B cell (primary cell): ENCODE measurements around the gene ABCD4. TPM values are rescaled to one million over a fixed set of nuclear protein-coding genes. Genes with fewer than 3 reads are reported as not detected.

ENCODE experiments used
- ATAC-seq: fragments of 200-7000 bp; cut with Tn5 transposase; one replicate; pipeline ENCODE4 v1.10.0; 2021; ENCODE audit warnings: low read depth, mild to moderate bottlenecking, moderate number of reproducible peaks, moderate library complexity
- CTCF ChIA-PET: fragments of 350-600 bp; sonication (Branson Sonifier 250); formaldehyde crosslinking; loops from one replicate; lab custom pipeline; 2021; ENCODE audit warnings: antibody characterized with exemption, inconsistent platforms; lab: Charles Lee
- POLR2A ChIA-PET: fragments of 350-600 bp; sonication (Branson Sonifier 250); formaldehyde crosslinking; loops from one replicate; lab custom pipeline; 2021; ENCODE audit warnings: antibody characterized with exemption; lab: Charles Lee
- DNase-seq: peaks from one replicate; pipeline ENCODE4 v3.0.0; 2013
- H2AFZ ChIP-seq: 2 replicates; pipeline ENCODE4 v1.6.1; 2012; ENCODE audit warnings: mild to moderate bottlenecking, low read depth, low read length; ENCODE audit not compliant: insufficient read depth, poor library complexity, severe bottlenecking
- H3K27ac ChIP-seq, 2 donors: 1 replicate in 1 of 2; 2 replicates in 1 of 2; pipeline ENCODE4 v1.5.1; 2012 to 2013; ENCODE audit warnings: low read length in 2 of 2, mild to moderate bottlenecking in 2 of 2, moderate library complexity in 1 of 2
- H3K27me3 ChIP-seq, 4 experiments: fragments of 200-600 bp in 1 of 4; sonication (generic) in 1 of 4; replicated peaks in 1 of 4; 1 replicate in 2 of 4; 2 replicates in 2 of 4; pipeline versions ENCODE4 v1.6.1 to v1.7.0; 2013 to 2016; ENCODE audit warnings: low read length in 3 of 4, mild to moderate bottlenecking in 2 of 4, mixed read lengths in 1 of 4, moderate library complexity in 1 of 4; ENCODE audit not compliant: insufficient read depth in 4 of 4, control insufficient read depth in 3 of 4; ENCODE audit errors: control extremely low read depth in 1 of 4
- H3K36me3 ChIP-seq, 2 experiments: replicated peaks in 1 of 2; 1 replicate in 1 of 2; 2 replicates in 1 of 2; pipeline versions ENCODE4 v1.6.1 to v1.7.1; 2013; ENCODE audit warnings: low read length in 1 of 2; ENCODE audit not compliant: insufficient read depth in 2 of 2, control insufficient read depth in 1 of 2; ENCODE audit errors: control extremely low read depth in 1 of 2, extremely low read depth in 1 of 2
- H3K4me1 ChIP-seq, 2 donors: fragments of 200-600 bp in 1 of 2; sonication (generic) in 1 of 2; 1 replicate in 1 of 2; 2 replicates in 1 of 2; pipeline versions ENCODE4 v1.5.1 to v1.6.1; 2013 to 2017; ENCODE audit warnings: low read length in 2 of 2; ENCODE audit not compliant: control insufficient read depth in 2 of 2, insufficient read depth in 2 of 2
- H3K4me2 ChIP-seq: replicated peaks from 2 replicates; pipeline ENCODE3; 2012; ENCODE audit warnings: mild to moderate bottlenecking, low read depth, low read length; ENCODE audit not compliant: poor library complexity, severe bottlenecking
- H3K4me3 ChIP-seq, 5 experiments: fragments of 200-600 bp in 1 of 5; sonication (generic) in 1 of 5; 1 replicate in 3 of 5; 2 replicates in 2 of 5; pipeline versions ENCODE4 v1.5.1 to v1.7.0; 2011 to 2016; ENCODE audit warnings: low read length in 4 of 5, mild to moderate bottlenecking in 4 of 5, low read depth in 2 of 5, control low read depth in 1 of 5, moderate library complexity in 1 of 5; ENCODE audit not compliant: insufficient read depth in 1 of 5; ENCODE audit errors: control extremely low read depth in 1 of 5, extremely low read depth in 1 of 5
- H3K79me2 ChIP-seq: fragments of 200-600 bp; sonication (generic); one replicate; pipeline ENCODE4 v1.6.0; 2016; ENCODE audit warnings: low read length; ENCODE audit not compliant: control insufficient read depth, insufficient read depth
- H3K9ac ChIP-seq: fragments of 200-600 bp; sonication (generic); 2 replicates; pipeline ENCODE4 v1.6.1; 2017; ENCODE audit warnings: mild to moderate bottlenecking, low read length, moderate library complexity
- H3K9me3 ChIP-seq, 3 donors: one replicate each; pipeline versions ENCODE4 v1.6.1 to v1.7.1; 2013; ENCODE audit warnings: low read length in 2 of 3; ENCODE audit not compliant: control insufficient read depth in 2 of 3, insufficient read depth in 1 of 3; ENCODE audit errors: control extremely low read depth in 1 of 3
- H4K20me1 ChIP-seq: 2 replicates; pipeline ENCODE4 v1.6.0; 2012; ENCODE audit warnings: mild to moderate bottlenecking, low read length; ENCODE audit not compliant: insufficient read depth, control insufficient read depth, poor library complexity, severe bottlenecking
- H3K27ac Mint-ChIP-seq: one replicate; pipeline ENCODE4 v1.8.0; 2021; ENCODE audit warnings: mixed read lengths
- H3K27me3 Mint-ChIP-seq: one replicate; pipeline ENCODE4 v1.8.0; 2021; ENCODE audit warnings: mixed read lengths
- H3K4me1 Mint-ChIP-seq: one replicate; pipeline ENCODE4 v1.8.0; 2021; ENCODE audit warnings: mixed read lengths
- H3K4me3 Mint-ChIP-seq: one replicate; pipeline ENCODE4 v1.8.0; 2021; ENCODE audit warnings: mixed read lengths
- H3K9me3 Mint-ChIP-seq: one replicate; pipeline ENCODE4 v1.8.0; 2022; ENCODE audit warnings: mixed read lengths; ENCODE audit not compliant: insufficient read depth
- CTCF ChIP-seq: fragments of 200-600 bp; IDR thresholded peaks from one replicate; pipeline ENCODE4 v1.8.0; 2022; ENCODE audit warnings: antibody characterized with exemption, mild to moderate bottlenecking
- EZH2 ChIP-seq: IDR thresholded peaks from 2 replicates; pipeline ENCODE4 v1.6.1; 2012; ENCODE audit warnings: borderline replicate concordance, low read depth, mild to moderate bottlenecking, moderate library complexity, low read length; ENCODE audit not compliant: insufficient read depth, poor library complexity, severe bottlenecking
- WGBS: methylation state at CpG from one replicate; pipeline ENCODE4 v1.1.5; 2013; ENCODE audit warnings: missing lambda C conversion rate; ENCODE audit not compliant: insufficient coverage; 5-methylcytosine and 5-hydroxymethylcytosine counted together
- intact Hi-C: fragments of 100-400 bp; cut with micrococcal nuclease; formaldehyde crosslinking; loops from one replicate; pipeline ENCODE4 v1.10.0; 2022
- polyA plus RNA-seq: library from polyadenylated mRNA; depleted of rRNA; stranded (reverse); fragments of >200 nt; gene quantifications from 2 replicates; pipeline ENCODE4 v1.2.3, GENCODE V29; 2012
- total RNA-seq, 2 donors: library from RNA; stranded (reverse); fragments of 120-200 nt in 1 of 2; gene quantifications; 1 replicate in 1 of 2; 2 replicates in 1 of 2; pipeline versions ENCODE4 v1.2.3 to v1.2.4, GENCODE V29; 2013 to 2022

The ABCD4 gene
- total and polyA plus RNA-seq, 2 donors (not counting 1 experiment from before 2014, with no cell fraction given), result 90.0 to 125 TPM

DNA sequence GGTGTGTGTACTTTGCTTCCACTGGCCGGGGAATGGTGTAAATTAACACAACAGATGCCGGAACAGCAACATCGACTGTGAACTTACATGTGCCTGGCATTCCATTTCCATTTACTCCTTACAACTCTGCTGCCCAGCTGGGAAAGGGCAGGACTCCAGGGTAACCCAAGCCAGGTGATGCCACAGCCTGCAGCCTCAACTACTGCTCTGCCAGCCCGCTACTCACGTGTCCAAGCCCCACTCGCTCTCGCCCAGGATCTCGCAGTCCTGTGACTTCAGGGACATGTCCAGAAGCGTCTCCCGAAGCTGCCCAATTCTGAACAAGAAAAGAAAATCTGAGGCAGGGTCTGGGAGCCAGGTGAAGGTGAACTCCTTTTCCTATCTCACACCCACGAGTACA lies 10.7 kb downstream of the ABCD4 start:
- H3K79me2 ChIP-seq, result peaks cover 9% of the 10 kb centered on the region
- TF ChIP-seq CTCF (no peak), EZH2 (no peak)
- DNase-seq, result no peak
- CTCF ChIA-PET, result interaction anchor here (3.0 kb wide), 1 partner anchor 11 kb away, joined by 10 read pairs; the partner anchor contains the start of gene ABCD4
- intact Hi-C loops, result no loop called here
- no peak overlapping the region for H3K4me2 ChIP-seq
- peaks cover 1% of the 10 kb centered on the region for H3K4me1 Mint-ChIP-seq
- no peak overlapping the region for H2AFZ ChIP-seq
- no peaks in the 10 kb centered on the region for H3K9me3 Mint-ChIP-seq
- no peak overlapping the region for H3K4me3 ChIP-seq
- 95% methylated on average over 8 of the region's 11 CpGs for whole genome bisulfite sequencing
- H3K27me3 Mint-ChIP-seq, result no peaks in the 10 kb centered on the region
- no peak for ATAC-seq
- H4K20me1 ChIP-seq, result peaks cover 14% of the 10 kb centered on the region
- H3K27ac ChIP-seq, result no peak overlapping the region
- POLR2A ChIA-PET, result no interaction called here
- no peak overlapping the region for H3K27ac Mint-ChIP-seq
- no peaks in the 10 kb centered on the region for H3K27me3 ChIP-seq
- no peaks in the 10 kb centered on the region for H3K9me3 ChIP-seq
- H3K36me3 ChIP-seq, result peaks cover 0 to 79% of the 10 kb centered on the region in 2 experiments
- H3K9ac ChIP-seq, result no peak overlapping the region
- no peaks in the 10 kb centered on the region for H3K4me1 ChIP-seq
- H3K4me3 Mint-ChIP-seq, result no peak overlapping the region

- no peak overlapping the region for H3K9ac ChIP-seq
- Mint-ChIP-seq H3K27ac (no peak overlapping the region), H3K27me3 (no peaks in the 10 kb centered on the region), H3K9me3 (no peaks in the 10 kb centered on the region), H3K4me1 (peaks cover 1% of the 10 kb centered on the region), H3K4me3 (no peak overlapping the region)
- no peak for TF ChIP-seq EZH2
- TF ChIP-seq CTCF, result peak; percentile 51
- peaks cover 14% of the 10 kb centered on the region for H4K20me1 ChIP-seq
- CTCF ChIA-PET, result interaction anchor here (0.7 kb wide), 1 partner anchor 1485 kb away, joined by 3 read pairs; no protein-coding TSS in a partner anchor
- ATAC-seq, result no peak
- peaks cover 0 to 76% of the 10 kb centered on the region in 2 experiments for H3K36me3 ChIP-seq
- intact Hi-C loops, result no loop called here
- WGBS, result 100% methylated on average over 5 of the region's 7 CpGs
- H2AFZ ChIP-seq, result no peak overlapping the region
- no peaks in the 10 kb centered on the region for H3K79me2 ChIP-seq
- no peak overlapping the region for H3K4me3 ChIP-seq
- H3K4me1 ChIP-seq, result no peaks in the 10 kb centered on the region
- no peak overlapping the region for H3K4me2 ChIP-seq
- no peaks in the 10 kb centered on the region for H3K27me3 ChIP-seq
- H3K9me3 ChIP-seq, result no peaks in the 10 kb centered on the region
- no peak overlapping the region for H3K27ac ChIP-seq
- POLR2A ChIA-PET, result no interaction called here
- peak; percentile 28 for DNase-seq
Observed at GRCh38 chr14:74290415-74290814, 12.3 kb downstream of the ABCD4 start.
